Measurements from ENCODE around the gene SIX1.

Gene SIX1

DNA sequence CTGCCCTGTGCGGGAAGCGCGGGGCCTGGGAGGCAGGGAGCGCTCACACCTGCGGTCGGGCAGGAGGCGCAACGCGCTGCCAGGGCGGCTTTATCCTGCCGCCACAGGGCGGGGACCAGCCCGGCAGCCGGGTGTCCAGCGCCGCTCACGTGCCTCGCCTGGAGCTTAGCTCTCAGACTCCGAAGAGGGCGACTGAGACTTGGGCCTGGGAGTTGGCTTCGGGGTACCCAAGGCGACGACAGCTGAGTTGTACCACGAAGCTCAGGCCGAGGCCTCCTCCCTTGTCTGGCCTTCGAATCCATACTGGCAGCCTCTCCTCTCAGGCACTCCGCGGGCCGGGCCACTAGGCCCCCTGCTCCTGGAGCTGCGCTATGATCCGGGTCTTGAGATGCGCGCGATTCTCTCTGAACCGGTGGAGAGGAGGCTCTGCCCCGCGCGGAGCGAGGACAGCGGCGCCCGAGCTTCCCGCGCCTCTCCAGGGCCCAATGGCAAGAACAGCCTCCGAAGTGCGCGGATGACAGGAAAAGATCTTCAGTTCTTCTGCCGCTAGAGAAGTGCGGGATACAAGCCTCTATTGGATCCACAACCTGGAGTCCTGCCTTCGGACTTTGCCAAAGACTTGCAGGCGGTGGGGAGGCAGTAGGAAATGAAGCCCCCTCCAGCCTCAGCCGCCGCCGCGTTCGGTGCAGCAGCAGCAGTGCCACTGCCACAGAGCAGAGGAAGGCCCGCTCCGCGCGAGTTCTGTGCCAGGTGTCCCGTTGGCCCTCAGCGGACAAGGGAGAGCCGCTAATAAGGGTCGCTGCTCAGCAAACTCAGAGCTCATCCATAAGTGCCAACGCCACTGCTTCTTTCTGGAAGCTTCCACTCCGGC is 6.8 kb downstream of the SIX1 start:
- DNase-seq (ENCODE audit: low read depth in 2 of 2), result no peak

- no peak for DNase-seq (ENCODE audit: low read depth in 2 of 2)
Measured at GRCh38 chr14:60641742-60642269, 7.5 kb downstream of the SIX1 start.

DNA sequence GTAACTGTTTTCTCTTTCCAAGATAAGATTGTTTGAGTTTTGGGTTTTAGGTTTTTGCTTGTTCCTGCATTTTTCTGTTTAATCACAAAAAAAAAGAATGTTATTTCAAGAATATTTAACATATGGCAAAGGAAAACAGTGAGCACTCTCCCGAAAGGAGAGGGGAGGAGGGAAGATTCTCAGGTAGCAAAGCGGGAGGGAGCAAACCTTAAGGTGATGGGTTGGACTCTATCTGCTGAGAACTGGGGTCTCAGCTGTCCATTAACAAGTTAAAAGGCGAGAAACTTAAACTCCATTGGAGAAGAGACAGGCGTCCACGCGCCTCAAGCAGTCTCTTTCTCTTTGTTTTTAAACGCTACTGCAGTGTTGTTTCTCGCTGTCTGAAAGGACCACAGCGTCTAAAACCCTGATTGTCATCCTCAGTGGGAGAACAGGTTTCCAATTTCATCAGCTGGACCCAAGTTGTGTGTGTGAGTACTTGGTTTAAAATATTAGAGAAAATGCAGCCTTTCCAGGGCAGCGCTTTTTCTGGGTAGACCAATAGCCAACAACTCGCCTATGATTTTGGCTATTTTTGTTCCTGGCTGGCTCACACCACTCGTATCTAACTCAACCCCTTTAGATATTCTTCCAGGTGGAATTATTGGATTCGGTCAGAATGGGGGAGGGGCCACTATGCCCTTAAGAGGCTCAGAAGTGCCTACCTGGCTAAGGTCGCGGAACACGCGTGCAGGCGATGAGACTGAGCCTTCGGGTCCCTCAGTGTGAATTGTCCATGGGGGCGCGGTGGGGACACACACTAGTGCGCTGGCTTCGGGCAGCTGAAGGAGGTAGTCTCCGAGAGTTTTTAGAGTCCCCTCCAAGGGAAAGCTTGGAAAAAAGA is 8.2 kb downstream of the SIX1 start:
- no peak for DNase-seq (ENCODE audit: low read depth in 2 of 2)

DNA sequence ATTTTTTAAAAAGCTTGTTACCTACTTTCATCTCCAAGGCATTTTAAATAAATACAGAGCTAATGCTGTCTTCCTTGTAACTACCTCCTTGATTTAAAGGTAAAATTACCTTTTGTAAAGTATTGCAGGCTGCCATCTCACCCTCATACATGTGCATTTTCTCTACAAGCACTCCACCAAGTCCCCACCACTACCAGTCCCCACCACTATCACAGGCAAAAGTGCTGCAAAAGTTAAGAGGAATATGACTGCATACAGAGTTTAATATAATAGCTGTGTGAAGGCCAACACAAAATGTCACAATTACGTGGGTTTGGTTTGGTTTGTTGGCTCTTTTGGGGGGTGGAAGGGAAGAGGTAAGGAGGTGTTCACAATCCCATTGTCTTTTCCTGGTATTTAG is 9.6 kb downstream of the SIX1 start:
- no peak for DNase-seq (ENCODE audit: low read depth in 2 of 2)

DNA sequence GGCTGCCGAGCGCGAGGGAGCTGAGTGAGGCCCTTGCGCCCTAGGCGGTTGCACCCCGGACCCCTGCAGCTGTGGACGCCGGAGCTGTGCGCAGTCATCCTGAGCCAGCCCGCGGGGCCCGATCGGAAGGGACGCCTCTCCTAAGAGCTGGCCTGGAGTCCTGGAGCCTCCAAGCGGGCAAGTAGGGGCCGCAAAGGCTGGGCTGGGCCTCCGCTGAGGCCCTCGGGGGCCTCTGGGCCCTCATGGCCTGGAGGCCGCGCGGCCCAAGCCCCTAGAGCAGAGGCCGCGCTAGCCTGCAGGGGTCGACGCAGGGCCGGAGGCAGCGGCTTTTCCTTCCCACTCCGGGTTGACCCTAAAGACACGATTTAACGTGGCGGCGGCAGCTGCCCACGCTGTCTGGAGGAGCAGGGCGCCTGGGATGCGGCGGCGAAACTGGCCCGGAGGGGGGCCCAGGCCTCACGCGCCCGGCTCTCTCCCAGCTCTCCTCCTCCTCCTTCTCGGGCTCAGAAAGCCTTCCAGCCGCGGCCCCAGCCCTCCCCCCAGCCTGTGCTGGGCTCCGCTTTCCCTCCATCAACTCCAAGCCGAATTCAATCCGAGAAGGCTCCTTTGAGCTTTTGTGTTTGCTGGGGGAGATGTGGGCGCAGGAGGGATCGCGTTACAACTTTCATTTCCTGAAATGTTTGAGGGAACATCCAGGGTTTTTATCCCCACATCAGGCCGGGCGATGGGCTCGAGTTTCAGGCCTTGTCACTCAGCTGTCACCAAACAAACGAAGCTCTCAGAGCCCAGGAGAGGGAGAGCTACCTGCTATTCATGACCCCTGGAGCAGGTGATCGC is 11.6 kb downstream of the SIX1 start:
- no peak for DNase-seq (ENCODE audit: low read depth in 2 of 2)

GRCh38 chr14:60636879-60637478 is 12.3 kb downstream of the SIX1 start:
- DNase-seq (ENCODE audit: low read depth in 2 of 2), result no peak

DNA sequence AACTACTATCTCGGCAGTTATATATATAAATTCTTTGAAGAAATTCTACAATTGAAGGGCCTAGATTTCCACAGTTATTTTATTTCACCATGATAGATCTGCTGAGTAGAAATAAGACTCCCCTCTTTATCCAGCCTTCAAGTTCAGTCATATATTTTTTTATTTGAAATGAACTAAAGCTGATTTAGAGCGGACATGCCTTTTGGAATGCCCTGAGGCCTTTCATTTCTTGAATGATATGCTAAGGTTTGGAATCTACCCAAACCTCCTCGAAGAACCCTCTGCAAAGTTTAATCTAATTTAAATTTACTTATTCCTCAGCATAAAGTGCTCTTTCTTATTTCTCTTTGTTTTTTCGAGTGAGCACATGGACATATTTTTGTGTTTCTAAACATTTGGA is 15.1 kb downstream of the SIX1 start:
- DNase-seq (ENCODE audit: low read depth in 2 of 2), result no peak

GRCh38 chr14:60632777-60633176 is 16.5 kb downstream of the SIX1 start:
- no peak for DNase-seq (ENCODE audit: low read depth in 2 of 2)

DNA sequence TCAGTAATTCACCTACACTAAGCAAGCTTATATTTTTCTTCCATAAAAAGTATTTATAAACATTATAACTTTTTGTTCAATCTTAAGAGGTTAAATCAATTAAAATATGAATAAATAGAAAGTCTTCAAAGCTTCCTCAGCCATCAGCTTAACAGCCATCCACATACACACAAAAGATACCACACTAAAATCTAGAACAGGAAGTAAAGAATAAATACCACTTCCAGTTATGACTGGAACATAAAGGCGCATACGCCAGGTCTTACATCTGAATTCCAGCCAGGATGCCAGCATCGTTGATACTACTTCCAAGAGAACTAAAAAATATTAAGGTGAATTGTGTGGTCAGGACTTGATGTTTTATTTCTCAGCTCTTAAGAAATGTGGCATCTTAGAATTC is 17.0 kb downstream of the SIX1 start:
- DNase-seq (ENCODE audit: low read depth in 2 of 2), result no peak

DNA sequence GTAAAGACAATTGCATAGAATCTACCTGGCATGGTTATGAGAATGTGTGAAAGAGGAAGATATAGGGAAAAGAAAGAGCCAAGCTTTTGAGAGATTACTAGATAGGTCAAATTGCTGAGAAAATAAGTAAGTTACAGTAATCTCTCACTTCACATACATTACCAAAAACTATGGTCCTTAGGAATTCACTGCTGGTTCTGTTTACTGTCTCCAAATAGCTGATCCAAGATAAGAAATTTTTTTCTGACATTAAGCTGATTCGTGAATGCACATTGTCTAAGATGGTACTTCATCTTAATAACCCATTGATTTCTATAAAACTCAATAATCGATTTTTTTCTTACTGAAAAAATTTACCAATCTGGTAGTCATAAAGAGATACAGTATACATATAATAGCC is 17.4 kb downstream of the SIX1 start:
- DNase-seq (ENCODE audit: low read depth in 2 of 2), result no peak

GRCh38 chr14:60630129-60630528 is 19.1 kb downstream of the SIX1 start:
- no peak for DNase-seq (ENCODE audit: low read depth in 2 of 2)

- no peak for DNase-seq (ENCODE audit: low read depth in 2 of 2)
Measured at GRCh38 chr14:60628892-60629291, 20.4 kb downstream of the SIX1 start.

DNA sequence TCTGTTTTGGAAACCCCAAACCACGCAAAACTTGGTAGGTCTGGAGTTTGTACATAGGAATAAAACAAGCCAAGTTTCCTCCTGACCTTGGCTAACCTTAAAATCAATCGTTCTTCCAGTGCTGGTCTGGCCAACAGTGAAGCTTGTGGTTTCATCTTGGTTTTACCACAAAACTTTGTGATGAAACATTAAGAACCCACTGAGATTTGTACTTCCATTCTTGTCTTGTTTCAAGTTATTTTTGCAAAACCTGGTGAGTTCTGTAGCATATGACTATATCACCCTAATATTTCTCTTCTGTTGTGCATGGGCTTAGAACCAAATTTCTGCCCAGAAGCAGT is 26.4 kb downstream of the SIX1 start:
- DNase-seq (ENCODE audit: low read depth in 2 of 2), result no peak

DNA sequence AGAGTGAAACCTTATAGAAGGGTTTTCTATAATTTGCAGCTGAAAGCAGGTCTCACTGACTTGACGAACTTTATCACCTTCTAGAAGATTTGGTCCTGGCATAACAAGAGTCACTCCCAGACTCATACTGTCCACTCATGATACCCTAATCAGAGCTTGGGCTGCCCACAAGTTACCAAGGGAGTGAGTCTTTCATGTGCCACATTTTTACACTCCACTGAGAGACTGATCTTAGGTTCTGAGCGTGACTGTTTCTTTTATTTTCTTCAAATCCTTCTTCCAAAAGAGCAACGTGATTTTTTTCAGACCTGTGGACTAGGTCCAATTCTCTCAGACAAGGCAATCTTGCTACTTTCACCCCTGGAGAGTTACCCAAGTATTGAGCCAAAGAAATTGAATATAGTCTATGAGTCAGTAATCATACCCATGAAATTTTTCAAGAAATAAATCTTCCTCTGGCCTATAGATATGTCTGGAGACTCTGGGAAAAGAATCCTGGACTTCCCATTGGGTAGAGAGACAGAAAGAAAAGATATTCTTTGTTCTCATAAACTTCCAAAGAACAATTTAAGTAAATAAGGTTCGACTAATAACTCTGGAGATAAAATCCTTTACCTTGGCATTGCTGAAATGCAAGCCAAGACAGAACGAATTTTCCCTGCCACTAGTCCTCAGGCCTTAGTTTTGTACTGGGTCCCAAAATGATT is 26.9 kb downstream of the SIX1 start:
- no peak for DNase-seq (ENCODE audit: low read depth in 2 of 2)

- no peak for DNase-seq (ENCODE audit: low read depth in 2 of 2)
Measured at GRCh38 chr14:60621386-60621785, 27.9 kb downstream of the SIX1 start.

GRCh38 chr14:60618241-60618640 is 31.0 kb downstream of the SIX1 start:
- no peak for DNase-seq (ENCODE audit: low read depth in 2 of 2)

DNA sequence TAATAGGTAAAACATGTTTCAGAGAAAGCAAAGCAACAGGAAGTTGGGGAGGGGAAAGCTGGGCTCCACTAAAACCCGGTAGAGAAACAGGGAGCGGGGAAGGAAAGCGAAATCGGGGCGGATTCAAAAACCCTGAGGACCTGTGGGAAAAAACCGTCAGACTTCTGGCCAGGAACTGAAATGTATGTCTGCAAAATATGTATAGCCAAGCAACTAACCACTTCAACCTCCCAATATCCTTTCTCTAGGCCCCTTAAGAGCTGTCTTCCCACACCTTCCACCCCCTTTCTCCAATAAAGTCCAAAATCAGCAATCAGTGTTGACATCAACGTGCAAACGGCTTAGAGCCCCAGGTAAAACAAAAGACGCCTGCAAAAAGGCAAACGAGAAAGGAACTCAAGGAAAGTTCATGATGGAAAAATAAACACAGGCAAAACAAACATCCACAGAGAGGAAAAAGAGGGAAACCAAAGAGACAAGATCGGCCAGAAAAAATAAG is 32.8 kb downstream of the SIX1 start:
- DNase-seq (ENCODE audit: low read depth in 2 of 2), result no peak

DNA sequence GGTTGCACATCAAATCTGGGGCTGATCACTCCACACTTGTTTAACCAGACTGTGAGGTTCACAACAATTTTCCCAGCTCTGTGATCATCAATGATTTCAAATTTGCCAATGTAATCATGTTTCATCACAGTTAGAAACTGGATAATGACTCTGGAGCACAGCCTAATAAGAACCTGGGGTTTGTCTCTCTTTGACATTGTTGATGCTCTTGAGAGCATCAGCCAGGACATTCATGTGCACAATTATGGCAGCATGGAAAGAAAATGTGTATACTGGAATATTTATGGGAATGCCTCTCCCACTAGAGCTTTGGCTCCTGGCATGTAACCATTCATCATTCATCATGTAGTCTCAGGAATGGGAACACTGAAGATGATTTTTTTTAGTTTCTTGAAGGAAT is 47.0 kb downstream of the SIX1 start:
- no peak for DNase-seq (ENCODE audit: low read depth in 2 of 2)

DNA sequence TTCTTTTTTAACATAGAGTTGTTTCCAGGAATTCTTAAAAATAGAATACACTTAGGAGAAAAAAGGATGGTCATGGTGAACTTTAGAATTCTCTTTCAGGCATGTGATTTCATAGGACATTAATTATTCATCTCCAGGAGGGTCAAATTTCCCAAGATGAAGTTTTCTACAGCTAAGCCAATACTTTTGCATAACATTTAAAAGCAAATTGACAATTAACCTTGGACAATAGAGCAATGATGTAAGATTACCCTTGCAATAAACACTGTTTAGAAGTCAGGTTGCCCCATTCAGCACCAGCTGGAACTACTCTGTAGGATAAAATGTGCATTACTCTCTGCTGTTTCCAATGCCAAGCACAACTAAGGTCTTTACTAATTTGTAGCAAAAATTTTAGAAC is 49.5 kb downstream of the SIX1 start:
- DNase-seq (ENCODE audit: low read depth in 2 of 2), result no peak

DNA sequence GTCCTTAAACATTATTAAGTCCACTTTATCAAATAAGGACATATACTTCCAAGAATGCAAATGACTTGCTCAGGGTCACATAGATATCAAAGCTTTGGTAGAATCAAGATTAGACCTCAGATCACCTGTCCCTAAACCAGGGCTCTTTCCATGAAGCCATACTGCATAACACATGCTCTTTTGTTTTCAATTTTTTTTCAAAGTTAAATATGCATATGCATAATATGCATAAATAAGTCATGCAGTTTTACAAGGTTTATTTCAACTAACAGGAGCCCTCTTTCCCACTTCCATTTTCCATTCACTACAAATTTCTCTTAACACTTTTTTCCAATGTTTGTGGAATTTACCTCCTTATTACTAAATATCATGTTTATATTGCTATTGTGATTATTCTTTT is 53.1 kb downstream of the SIX1 start:
- DNase-seq (ENCODE audit: low read depth in 2 of 2), result no peak

DNA sequence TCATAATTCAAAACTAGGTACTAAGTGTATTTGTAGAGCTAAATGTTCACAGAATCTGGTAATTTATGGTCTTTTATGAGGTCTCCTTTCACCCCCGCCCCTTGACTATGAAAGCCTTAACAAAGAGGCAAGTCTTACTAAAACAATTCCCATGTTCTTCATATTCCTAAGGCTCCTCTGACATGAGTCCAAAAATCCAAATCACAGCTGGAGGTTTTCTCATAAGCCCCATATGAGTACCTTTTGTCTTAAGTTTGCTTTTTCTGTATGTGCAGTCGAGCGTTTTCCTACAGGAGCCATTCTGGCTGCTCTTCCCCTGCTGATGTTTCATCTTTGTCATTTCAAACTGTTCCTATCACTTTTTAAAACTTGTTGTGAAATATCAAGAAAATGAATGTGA is 55.2 kb downstream of the SIX1 start:
- no peak for DNase-seq (ENCODE audit: low read depth in 2 of 2)

Data from activated CD8-positive, alpha-beta memory T cell treated with anti-CD3 and anti-CD28 coated beads for 4 hours (primary cell).